ENCODE results near the gene DAP.
"Not testable (repeated sequence)": the region's sequence is repeated elsewhere in the genome, so short reads cannot be mapped to it uniquely, and the experiment has no call there.

DAP gene, protein sequence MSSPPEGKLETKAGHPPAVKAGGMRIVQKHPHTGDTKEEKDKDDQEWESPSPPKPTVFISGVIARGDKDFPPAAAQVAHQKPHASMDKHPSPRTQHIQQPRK

DNA sequence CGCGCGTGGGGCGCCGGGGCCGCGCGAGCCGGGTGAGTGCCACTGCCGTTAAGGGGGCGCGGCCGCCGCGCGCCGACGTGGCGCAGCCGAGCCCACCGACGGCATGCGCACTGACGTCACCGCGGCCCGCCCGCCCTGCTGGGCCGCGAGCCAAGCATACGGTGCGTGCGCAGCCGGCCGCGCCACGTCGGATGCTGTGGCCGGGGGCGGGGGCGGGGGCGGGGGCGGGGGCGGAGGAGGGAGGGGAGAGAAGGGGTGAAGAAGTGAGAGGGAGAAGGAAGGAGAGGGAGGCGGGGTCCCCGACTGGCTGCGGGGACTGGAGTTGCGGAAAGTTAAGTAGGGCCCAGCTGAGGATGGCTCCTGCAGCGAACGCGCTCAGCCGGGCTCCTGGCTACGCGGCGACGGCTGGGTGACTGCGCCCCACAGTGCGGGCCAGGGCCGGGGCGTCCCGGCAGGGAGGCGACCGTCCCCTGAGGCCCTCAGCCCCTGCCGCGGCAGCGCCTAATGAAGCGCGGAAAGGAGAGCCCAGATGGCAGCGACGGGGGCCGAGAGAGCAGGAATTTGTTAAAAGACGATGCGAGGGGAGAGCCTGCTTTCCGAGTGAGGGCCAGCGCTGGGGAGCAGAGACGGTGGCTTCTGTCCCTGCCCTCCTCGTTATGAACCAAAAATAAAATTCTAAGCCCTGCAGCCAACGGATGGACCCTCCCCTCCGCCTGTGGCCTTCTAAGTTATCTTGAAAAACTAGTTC lies at the start of gene DAP:
DAP (minus strand) TSS at position 50 of the 748 bp plus-strand sequence. CDS start 166 bp downstream, outside the sequence.
- peak; percentile 69 for DNase-seq

DNA sequence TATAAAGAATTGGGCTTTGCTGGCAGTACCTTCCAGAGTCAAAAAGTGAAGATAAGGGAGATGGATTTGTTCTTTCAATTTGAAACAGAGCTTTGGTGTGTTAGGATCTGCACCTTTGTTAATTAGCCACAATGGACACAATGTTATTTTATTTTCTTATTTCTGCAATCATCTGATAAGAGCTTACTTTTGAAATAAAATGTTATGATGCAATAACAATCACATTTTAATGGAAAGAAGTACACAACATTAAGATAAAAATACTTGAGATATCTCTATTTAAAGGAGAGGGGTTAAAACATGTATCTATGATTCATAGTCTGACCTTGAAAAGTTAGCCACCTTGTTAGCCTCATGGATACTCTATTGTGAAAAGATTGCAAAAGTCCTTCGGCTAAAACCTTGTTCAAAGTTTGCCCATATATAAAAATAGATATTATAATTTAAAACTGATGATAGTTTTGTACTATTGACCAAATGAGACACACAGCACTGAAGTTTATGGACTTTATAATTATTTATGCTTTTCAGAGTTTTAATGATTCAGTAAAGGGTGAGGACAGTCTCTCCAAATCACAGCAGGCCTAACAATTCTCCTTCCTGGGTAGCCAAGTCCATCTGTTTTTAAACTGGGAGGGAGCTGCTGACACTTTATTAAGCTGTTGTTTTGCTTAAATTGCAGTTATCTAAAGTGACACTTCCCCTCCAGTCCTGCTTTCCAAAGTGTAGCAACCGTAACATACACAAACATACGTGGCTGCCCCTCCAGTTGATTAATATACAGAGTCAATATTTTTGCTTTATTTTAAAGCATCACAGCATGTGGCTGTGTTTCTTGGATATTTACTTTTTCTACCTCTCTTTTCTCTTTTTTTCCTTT lies 47.6 kb upstream of the DAP start:
- no peak for DNase-seq

DNA sequence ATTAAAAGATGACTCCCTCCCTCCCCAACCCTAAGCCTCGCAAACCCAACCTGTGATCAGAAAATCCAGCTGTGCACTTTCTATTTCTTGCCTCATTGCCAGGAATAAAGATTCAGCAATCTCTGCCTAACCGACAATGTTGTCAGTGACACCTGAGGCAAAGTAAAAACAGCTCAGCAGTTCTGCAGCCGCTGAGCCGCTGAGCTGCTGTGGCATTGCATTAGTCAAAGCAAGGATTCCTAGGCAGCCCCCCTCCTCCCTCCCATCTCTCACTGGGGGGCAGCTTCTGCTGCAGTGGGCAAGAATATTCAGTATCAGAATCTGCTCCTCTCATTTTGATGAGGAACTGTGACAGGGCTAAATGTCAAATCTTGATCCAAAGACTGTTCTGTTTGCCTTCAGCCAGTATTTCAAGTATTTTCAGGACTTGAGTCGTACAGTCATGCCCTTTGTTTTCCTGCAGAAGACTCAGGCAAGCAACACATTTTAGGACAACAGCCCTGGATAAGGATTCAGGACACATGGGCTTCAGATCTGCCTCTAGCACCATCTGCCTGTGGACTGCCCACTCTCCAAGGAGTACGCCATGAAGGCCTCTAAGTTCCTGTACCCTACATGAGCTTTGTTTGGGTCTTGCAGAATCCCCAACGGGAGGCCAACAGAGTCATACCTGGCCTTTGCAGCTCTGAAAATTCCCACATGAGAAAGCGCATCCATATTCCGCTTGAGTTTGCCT lies 41.1 kb upstream of the DAP start:
- no peak for DNase-seq

DNA sequence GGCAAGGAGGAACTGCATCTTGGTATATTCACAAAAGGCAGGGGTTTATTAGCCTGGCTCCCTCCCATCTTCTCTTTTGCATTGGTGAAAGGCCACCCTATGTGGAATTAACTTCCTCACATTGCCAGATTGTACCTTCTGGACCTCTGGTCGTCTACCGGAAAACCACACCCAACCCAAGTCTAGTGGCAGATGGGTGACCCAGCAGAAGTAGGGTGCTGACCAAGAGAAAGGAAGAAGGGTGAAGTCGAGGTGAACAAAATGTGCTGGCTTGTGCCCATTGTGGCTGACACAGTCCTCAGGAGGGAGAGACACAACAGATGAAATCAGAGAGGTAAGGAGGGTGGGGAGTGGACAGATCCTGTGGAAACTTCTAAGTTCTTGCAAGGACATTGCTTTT lies 39.8 kb upstream of the DAP start:
- no peak for DNase-seq

DNA sequence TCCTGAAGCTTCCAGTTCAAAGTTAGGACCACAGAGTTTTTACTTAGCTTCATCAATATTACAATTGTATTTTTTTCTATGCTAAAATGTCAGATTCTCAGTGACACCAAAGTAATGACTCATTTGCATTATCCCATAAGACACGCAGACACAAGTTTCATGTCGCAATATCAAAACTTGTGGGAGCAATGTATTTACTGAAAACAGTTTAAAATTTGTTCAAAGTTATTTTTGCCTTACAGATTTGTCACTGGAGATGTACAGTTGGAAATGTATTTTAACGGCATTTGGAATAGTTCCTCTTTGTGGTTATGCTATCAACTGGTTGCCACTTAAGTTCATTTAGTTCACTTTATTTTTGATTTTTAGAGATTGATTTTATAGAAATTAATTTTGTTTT lies 36.2 kb upstream of the DAP start:
- DNase-seq = no peak

DNA sequence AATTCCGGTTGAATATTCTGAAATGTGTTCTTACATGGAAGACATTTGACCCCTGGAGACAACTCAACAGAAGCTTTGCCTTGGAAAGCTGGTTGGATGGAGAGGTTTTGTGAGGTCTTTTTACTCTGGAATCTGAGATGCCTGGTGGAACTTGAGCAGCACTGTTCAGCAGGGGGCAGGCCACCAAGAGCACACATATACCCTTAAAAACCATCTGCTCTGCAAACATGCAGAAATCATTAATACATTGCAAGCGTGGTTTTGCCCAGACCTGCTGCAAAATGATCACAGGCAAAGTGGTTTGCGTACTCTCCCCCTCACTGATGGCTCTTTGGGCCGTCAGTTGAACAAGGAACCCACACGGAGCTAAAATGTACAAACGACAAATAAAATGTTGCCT lies 32.8 kb upstream of the DAP start:
- no peak for DNase-seq

DNA sequence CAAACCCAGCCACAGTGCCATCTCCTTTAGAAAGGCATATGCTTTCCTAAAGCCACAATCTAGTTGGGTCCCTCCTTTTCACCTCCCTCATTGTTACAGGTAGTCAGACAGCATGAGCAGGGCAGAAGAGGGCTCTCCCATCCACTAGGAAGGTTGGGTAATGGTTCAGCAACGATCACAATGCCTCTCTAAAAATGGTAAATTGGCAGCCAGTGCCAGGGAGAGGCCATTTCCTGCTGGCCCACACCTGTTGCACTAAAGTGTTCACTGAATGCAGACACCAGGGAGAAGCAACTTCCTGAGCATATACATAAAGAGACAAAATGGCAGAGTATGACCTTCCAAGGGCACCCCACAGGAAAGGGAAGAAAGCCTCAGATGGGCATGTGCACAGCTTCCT lies 31.3 kb upstream of the DAP start:
- DNase-seq = no peak

DNA sequence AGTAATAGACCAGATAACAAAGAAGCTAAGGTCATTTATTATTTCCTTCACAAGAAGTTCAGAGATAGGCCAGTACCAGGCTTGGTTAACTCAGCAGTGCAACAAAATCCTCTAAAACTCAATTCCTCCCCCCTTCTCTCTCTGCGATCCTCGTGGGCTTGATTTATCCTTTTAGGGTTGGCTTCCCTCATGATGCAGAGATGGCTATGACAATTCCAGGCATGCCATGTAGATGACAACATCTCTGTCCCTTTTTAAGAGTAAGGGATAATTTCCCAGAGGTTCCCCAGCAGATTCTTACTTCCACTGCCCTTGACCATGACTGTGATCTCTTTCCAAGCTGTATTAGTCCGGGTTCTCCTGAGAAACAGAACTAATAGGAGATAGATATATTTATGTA lies 28.7 kb upstream of the DAP start:
- DNase-seq = no peak

DNA sequence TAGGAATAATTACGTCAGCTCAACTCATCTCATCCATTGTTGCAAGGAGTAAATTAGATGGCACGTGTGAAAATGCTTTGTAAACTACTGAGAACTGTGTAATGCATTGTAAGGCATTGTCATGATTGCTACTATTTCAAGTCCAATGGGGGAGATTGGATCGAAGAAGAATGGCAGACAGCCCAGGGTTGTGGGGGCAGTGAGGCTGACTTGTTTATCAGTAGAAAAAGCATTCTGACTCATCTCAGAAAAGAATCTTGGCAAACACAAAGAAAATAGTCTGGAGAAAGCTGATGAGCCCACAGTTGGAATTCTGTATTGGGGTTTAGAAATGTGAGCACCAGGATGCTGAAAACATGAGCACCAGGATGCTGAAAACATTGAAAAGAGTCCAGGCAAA lies 28.0 kb upstream of the DAP start:
- DNase-seq = peak; percentile 76

DNA sequence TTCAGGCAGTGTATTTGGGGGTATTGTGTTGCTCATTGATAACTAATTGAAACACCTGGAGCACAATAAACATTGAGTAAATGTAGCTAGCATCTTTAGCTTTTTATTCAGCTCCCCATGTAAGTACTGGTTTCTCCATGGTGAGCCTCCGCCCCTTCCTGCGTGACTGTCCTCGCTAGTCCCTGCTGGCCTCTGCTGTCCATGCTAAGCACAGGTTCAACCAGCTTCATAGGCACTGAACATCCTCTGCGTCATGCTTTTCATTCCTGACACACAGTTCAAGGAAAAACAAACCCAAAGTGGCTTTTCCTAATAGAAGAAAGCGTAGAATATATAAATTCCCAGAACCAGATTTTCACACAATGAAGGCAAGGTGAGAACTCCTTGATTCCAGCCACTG lies 27.3 kb upstream of the DAP start:
- no peak for DNase-seq

DNA sequence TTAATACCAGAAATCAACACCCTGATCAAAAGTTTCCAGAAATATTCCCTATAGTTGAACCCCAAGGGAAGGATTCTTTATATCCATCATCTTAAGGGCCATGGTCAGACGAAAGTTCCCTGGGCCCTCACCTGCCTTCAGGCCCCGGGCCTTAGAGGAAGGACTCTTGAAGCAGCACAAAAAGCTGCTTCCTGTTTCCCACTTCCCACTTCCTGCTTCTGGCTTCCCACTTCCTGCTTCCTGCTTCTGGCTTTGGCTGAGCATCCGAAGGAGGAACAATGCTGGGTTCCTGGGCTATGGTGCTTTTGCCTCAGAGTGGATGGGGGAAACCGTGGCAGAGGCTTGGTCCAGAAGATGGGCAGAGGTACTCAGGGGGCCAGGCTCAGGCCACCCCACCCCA lies 25.8 kb upstream of the DAP start:
- no peak for DNase-seq

DNA sequence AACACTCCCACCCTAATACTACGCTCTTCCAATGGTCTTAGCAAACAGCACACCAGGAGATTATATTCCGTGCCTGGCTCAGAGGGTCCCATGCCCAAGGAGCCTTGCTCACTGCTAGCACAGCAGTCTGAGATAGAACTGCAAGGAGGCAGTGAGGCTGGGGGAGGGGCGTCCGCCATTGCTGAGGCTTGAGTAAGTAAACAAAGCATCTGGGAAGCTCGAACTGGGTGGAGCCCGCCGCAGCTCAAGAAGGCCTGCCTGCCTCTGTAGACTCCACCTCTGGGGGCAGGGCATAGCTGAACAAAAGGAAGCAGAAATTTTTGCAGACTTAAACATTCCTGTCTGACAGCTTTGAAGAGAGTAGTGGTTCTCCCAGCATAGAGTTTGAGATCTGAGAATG lies 19.2 kb upstream of the DAP start:
- not testable (repeated sequence) for DNase-seq

DNA sequence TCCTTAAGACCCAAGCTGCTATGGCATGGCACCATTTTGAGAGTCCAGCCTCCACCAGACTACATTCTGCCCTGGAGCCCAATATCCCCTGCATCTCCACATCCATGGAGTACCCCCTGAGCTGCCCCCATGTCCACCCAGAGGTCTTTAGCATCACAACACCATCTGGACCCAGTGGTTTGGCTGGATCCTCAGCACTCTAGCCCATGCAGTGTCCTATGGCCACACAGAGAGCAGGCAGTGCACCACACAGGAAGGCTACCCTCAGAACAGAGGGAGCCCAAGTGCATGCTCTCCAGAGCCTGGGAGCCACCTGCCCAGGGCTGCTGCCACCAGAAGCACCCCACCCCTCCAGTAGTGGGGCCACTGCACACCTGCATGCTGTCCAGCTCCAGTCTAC lies 18.6 kb upstream of the DAP start:
- DNase-seq = no peak

DNA sequence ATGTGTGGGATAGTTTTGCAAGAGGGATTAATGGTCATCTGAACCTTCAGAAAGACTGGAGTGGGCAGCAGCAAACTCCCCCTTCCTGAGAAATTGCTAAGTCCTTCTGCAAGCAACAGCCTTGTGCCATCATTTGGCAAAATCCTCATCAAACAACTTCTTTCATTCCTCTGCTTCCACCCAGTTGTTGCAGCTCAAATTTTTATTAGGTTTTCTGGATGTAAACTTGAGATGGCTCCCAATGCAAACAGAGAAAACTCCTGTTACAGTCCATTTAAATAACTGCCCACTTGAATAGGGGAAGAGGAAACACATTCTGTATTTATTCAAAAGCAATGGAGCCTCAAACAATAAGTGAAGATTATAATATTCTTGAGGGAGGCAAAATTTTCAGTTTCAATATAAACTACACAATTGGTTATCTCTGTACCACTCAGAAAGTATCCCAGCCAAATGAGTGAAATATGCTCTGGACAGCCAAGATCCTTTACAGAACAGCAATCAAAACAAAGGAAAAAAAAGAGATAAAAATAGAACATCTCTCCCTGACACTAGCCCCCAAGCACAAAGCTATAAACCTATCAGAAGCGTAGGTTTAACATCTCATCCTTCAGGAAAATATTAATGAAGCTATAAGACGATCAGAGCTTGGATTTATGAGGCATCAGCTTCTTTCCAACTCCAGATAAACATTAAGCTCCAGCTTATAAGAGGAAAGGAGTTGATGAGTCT lies 17.3 kb upstream of the DAP start:
- DNase-seq = no peak

DNA sequence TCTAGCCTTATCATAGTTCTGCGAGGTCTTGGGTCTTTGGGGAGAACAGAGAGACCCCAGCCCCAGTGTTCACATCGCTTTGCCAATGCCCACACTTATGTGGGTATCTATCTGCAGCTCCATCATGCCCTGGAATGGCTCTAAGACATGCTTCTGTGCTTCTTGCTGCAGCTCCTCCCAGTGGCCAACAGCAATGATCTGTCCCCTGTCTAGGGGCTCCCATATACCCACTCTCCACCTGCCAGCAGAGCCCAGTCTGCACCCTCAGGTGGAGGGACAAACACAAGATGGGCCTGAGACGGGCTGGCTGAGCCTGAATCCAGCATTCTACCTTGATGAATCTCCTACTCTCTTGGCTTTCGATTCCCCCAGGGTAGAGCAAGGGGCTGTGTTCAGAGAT lies 14.6 kb upstream of the DAP start:
- DNase-seq = no peak

DNA sequence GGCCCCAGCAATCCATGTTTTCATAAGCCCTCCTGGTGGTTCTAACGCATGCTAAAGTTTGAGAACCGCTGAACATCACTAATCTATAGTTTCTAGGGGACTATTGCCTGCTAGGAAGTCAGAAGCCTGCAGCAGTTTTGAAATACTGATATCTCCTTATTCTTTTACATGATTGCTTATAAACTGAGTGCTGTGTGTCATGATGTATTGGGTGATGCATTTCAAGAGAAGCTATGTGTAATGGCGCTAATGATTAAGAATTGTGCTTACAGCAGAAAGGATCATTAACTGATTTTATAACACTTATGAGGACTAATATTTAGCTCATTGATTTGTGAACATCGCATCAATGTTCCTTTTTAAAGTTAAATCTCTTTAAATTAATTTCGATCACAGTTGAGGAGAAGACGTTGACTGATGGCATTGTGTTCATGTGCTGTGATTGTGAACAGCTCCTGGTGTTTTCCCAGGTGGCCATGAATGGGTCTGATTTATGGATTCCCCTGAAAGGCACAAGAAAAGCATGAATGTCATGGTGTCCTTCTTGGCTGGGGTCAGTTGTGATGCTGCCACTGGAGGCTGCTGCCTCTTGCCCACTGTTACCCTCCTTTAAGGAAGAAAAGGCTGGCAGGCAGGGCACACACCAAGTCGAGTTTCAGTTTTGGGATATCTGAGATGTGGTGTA lies 12.0 kb upstream of the DAP start:
- DNase-seq = no peak

DNA sequence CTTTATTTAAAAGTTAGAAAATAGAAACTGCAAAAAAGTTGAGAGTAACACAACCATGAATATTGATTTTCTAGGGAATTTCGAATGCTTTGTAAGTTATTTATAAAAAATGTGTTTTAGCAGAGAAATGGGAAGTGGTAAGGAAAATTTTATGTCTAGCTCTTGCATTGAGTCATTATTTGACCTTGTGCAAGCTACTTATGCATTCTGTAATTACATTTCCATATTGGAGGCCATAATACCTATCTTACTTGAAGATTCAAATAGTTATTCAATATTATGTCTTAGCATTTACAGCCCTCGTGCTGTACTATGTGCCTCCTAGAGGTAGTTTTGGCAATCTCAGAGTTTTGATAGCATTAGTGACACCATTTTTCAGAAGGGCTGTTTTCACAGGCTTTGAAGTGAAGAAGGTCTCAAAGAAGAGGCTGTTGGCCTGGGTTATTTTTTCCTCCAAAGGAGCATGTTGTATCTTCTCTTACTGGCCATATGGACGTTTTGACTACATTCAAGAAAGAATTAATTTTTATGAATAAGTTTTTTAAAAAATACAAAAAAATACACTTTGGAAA lies 7.4 kb upstream of the DAP start:
- DNase-seq = no peak

DNA sequence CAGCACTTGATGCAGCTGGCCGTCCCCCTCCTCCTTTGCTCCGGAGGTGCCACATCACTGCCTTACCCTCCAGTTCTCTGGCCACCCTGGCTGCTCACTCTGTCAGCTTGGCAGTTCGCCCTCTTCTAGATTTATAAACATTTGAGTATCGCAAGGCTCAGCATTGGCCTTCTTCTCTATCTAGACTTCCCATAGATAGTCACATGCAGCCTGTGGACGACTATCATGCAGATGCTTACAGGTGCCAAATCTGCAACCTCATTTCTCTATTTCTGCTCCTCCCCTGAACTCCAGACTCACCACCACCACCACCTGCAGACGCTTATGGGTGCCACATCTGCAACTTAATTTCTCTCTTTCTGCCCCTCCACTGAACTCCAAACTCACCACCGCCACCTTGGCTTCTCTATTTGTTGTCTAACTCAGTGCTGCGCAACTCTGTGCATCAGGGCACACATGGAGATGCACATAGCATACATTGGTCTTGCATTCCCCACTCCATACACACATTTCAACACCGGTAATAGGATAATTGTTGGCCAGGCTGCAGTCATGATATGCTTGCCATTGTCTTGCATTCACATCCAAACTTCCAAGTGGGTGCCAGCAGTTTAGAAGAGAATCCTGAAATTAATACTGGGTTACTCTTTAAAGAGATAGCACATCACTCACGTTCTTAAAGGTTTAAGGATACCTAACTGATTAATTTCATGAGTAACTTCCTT lies 1.9 kb upstream of the DAP start:
- no peak for DNase-seq

DNA sequence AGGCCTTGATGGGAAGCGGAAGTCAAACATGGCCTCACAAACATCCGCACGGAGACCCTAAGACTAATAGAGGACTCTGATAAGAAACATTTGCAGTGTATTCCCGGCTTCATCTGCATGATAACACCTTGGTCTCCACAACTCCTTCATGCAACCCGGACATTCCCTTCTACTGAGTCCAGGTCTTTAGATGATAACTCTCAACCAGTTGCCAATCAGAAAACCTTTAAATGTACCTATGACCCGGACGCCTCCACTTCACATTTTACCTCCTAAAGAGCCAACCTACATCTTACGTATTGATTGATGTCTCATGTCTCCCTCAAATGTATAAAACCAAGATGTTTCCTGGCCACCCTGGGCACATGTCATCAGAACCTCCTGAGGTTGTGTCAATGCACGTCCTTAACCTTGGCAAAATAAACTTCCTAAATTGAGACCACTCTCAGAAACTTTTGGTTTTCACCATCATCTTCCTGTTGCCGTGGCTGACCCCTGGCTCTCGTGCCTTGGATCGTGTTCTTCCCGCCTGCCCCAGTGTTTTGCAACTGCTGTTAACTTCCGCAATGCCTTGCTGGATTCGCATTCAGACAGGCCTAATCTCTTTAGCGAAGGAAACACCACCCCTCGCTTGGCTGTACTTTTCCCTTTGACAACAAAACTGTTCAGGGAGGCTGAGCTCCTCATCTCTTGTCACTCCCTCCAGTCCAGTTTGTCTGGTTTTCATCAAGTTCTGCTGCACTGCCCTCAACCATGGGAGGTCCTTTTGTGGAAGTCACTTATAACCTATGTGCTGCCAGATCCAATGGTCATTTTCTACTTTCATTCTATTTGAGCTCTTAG lies 1.1 kb upstream of the DAP start:
- DNase-seq = no peak

DNA sequence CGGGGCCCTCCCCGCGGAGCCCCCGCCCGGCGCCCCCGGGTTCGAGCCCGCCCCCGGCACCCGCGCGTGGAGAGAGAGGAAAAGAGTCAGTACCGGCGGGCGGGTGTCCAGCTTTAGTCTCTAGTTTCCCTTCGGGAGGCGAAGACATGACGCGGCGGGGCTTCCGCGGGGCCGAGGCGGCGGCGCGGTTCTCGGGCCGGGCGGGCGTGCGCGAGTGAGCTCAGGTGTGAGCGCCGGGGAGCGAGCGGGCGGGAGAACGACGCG lies 181 bp downstream of the DAP start:
- DNase-seq = no peak

Data from NCI-H226 (cell line).